ENCODE data around the gene GAN.

GAN gene

DNA sequence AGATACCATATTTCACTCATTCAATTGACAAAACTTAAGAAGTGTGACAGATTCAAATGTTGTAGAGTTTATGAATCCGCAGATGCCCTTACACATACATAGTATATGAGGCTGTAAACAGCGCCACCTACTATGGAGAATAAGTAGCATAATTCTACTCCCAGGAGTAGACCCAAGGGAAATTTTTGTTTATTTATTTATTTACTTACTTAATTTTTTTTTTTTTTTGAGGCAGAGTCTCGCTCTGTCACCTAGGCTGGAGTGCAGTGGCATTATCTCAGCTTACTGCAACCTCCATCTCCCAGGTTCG lies 35.5 kb downstream of the GAN start:
- DNase-seq, result no peak
- Mint-ChIP-seq H3K27me3 (no peaks in the 10 kb centered on the region), H3K4me1 (no peaks in the 10 kb centered on the region), H3K9me3 (peaks cover 12 to 19% of the 10 kb centered on the region in 2 donors), H3K36me3 (peaks cover 18 to 42% of the 10 kb centered on the region in 2 donors), H3K27ac (no peak overlapping the region), H3K4me3 (no peak overlapping the region)
- no peak for ATAC-seq (replicated peaks)

DNA sequence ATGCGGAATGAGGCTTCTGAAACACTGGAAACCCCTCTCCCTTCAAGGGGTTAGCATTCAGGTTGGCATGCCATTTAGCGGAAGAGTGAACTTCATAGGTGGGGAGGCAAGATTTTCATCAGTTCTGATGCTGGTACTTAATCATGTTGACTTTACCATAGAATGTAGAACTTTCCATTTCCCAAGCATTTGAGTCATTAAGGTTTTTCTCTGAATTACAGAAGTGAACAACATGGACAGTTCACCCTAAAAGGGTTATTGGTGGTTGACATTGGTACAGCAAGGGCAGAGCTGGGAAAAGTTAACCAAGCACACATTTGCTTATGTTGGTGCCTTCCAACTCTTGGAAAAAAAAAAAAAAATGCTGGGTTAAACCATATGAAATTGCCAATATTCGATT lies 39.1 kb downstream of the GAN start:
- H3K36me3 Mint-ChIP-seq, result peaks cover 7 to 22% of the 10 kb centered on the region in 2 donors
- H3K27ac Mint-ChIP-seq, result no peak overlapping the region
- ATAC-seq (replicated peaks) (no peak), DNase-seq (no peak)
- H3K9me3 Mint-ChIP-seq, result peaks cover 2 to 4% of the 10 kb centered on the region in 2 donors
- no peaks in the 10 kb centered on the region for H3K4me1 Mint-ChIP-seq
- H3K27me3 Mint-ChIP-seq, result no peaks in the 10 kb centered on the region
- H3K4me3 Mint-ChIP-seq, result no peak overlapping the region

DNA sequence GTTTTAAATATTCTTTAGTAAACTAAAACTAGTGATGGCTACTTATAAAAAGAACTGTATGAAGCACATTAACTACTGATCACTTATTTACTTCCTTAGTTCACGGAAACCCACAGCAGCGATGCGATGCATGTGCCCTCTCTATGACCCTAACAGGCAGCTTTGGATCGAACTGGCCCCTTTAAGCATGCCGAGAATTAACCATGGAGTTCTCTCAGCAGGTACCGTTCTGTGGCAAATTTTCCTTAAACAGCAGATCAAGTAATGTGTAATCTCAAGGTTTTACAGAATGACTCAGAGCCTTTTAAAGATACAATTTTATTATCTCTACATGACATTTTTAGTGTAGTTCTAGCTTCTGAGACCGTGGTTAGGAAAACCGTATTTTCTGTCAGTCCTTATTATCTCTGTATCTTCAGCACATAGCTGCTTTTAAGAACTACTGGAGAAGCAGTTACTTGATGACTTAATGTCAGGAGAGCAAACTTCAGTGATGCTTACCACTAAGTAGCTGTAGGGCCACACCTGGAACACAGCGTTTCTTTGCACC lies 43.0 kb downstream of the GAN start:
- Mint-ChIP-seq H3K9me3 (peaks cover 2 to 4% of the 10 kb centered on the region in 2 donors), H3K27ac (no peak overlapping the region), H3K4me1 (no peaks in the 10 kb centered on the region), H3K27me3 (no peaks in the 10 kb centered on the region), H3K36me3 (peaks cover 14 to 34% of the 10 kb centered on the region in 2 donors), H3K4me3 (no peak overlapping the region)
- no peak for DNase-seq
- ATAC-seq (replicated peaks), result no peak

DNA sequence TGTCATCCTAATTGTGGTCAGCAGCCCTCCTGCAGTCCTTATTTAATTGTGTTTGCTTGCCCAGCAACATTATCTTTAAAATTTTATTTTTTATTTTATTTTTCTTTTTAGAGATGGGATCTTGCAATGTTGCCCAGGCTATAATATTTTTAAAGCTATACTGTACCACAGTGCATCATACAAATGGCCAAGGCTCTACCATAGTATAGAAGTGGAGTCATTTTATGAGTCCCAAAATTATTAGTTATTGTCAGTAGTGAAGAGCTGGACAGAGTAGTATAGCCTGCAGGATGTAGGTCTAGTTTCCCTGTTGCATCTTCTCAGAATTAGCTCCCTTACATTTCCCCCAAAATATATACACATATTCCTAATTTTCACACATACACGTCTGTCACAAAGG lies 44.1 kb downstream of the GAN start:
- Mint-ChIP-seq H3K4me1 (no peaks in the 10 kb centered on the region), H3K27ac (no peak overlapping the region), H3K9me3 (peaks cover 2 to 4% of the 10 kb centered on the region in 2 donors), H3K27me3 (no peaks in the 10 kb centered on the region), H3K36me3 (peaks cover 17 to 36% of the 10 kb centered on the region in 2 donors), H3K4me3 (no peak overlapping the region)
- no peak for ATAC-seq (replicated peaks)
- DNase-seq, result no peak

DNA sequence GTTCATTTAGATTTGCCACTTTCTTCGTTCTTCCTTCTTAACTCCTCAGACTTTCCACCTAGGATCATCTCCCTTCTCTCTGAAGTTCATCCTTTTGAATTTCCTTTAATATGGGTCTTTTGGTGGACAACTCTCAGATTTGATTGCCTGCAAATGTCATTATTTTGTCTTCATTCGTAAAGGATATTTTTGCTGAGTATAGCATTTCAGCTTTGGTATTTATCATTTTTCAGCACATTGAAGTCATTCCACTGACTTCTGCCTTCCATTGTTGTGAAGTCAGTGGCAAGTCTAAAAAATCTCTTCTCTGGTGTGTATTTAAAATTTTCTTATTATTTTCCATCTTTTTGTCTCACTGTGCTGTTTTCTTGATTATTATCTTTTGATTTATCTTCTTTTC lies 45.4 kb downstream of the GAN start:
- DNase-seq (no peak), ATAC-seq (replicated peaks) (no peak)
- Mint-ChIP-seq H3K4me1 (no peaks in the 10 kb centered on the region), H3K4me3 (no peak overlapping the region), H3K27me3 (no peaks in the 10 kb centered on the region), H3K36me3 (peaks cover 22 to 40% of the 10 kb centered on the region in 2 donors), H3K9me3 (peaks cover 2 to 4% of the 10 kb centered on the region in 2 donors), H3K27ac (no peak overlapping the region)

DNA sequence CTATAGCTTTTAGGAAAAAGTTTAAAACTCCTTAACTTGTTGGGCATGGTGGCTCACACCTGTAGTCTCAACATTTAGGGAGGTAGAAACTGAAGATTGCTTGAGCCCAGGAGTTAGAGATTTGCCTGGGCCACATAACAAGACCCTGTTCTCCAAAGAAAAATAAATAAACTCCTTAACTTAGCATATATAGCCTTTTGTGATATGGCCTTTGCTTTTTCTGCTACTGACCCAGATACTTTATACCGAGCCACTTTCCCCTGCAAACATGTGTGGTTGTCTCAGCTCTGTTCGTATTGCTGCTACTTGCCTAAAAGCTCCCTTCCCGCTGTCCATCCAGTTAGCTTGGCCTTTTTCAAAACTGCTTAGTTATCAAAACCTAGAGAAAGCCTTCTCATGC lies 51.0 kb downstream of the GAN start:
- H3K27ac Mint-ChIP-seq, result no peak overlapping the region
- H3K4me1 Mint-ChIP-seq, result no peaks in the 10 kb centered on the region
- H3K27me3 Mint-ChIP-seq, result no peaks in the 10 kb centered on the region
- H3K36me3 Mint-ChIP-seq, result peaks cover 22 to 45% of the 10 kb centered on the region in 2 donors
- ATAC-seq (replicated peaks) (no peak), DNase-seq (no peak)
- no peak overlapping the region for H3K4me3 Mint-ChIP-seq
- H3K9me3 Mint-ChIP-seq, result no peaks in the 10 kb centered on the region

DNA sequence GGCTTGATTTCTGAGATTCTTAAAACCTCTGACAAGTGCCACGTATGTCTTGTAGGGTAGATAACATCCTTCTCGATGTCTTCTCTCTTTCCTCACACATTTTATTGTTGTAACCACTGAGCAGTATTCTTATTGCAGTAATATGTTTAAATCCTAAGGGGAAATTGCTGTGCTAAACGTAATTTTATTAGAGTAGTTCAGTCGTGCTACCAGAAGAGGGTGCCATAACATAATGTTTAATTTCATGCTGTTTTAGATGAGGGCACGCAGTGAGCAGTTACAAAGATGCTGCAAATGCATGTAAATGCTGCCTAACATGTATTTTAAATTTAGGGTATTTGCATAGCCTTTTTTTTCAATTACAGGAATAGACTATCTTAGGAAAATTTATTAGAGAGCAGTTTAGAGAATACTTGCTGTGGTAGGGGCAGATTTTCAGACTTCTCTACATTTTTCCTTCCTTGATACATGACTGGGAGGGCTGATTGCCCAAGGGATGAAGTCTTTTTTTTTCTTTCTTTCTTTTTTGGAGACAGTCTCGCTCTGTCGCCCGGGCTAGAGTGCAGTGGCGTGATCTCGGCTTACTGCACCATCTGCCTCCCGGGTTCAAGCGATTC lies 51.7 kb downstream of the GAN start:
- Mint-ChIP-seq H3K4me3 (no peak overlapping the region), H3K4me1 (no peaks in the 10 kb centered on the region), H3K9me3 (no peaks in the 10 kb centered on the region), H3K36me3 (peaks cover 25 to 47% of the 10 kb centered on the region in 2 donors), H3K27me3 (no peaks in the 10 kb centered on the region), H3K27ac (no peak overlapping the region)
- ATAC-seq (replicated peaks), result peak; percentile 54 to 61
- no peak for DNase-seq

DNA sequence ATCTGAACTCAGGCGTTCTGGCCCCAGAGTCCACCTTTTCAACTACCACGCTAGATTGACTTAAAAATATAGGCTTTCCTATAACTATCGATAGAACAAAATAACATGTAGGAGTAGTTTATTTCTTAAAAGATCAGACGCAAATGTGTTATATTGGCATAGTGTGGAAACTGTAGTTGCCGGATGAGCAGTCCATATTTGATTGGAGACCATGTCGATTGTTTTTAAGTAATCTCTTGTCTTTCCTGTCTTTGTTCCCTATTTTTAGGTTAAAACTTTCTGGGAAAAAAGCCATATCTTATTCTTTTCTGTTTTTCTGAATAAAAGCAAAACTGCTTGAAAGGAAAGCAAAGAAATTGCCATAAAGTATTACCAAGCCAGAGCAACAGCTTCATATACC lies 53.1 kb downstream of the GAN start:
- Mint-ChIP-seq H3K27ac (no peak overlapping the region), H3K36me3 (peaks cover 23 to 43% of the 10 kb centered on the region in 2 donors), H3K9me3 (no peaks in the 10 kb centered on the region), H3K4me1 (no peaks in the 10 kb centered on the region), H3K27me3 (no peaks in the 10 kb centered on the region), H3K4me3 (no peak overlapping the region)
- DNase-seq, result no peak
- ATAC-seq (replicated peaks), result no peak

DNA sequence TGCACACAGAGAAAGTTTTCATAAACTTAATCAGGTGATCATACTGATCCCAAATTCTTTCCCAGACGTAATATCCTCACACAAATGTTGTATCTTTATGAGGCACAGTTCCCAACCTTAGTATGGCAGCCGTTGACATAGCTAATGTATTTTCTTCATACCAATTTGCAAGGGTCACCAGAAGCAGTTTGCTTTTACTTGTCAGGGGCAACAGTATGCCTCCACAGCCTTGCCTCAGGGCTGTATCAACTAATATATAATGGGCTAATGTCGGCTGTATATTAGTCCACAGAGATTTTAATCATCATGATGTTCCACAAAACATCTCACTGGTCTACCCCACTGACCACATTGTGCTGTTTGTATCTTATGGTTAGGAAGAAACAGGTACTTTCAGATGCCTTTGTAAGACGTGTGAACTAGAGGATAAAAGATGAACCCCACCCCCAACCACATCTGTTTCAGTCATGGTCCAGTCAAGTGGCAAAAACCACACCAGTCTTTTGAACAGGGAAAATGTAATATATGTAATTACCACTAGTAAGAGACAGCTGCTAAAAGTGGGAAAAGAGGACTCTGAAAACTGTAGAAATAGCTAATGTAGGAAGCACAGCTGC lies 55.2 kb downstream of the GAN start:
- peaks cover 25 to 49% of the 10 kb centered on the region in 2 donors for H3K36me3 Mint-ChIP-seq

DNA sequence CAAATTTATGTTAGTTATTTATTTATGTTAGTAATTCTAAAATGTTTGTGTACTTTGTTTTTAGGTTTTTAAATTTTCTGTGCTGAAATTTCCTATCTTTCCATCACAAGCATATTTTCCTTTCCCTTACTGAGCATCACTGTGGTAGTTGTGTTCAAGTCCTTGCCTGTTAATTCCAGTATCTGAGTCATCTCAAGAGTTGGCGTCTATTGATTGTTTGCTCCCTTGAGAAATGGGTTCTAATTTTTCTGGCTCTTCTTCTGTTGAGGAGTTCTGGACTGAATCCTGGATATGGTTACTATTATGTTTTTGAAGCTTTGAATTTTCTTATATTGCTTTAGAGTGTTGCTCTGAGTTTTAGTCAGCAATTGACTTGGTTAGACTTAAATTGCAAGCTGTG lies 56.3 kb downstream of the GAN start:
- Mint-ChIP-seq H3K27ac (no peak overlapping the region), H3K4me1 (no peaks in the 10 kb centered on the region), H3K36me3 (peaks cover 25 to 46% of the 10 kb centered on the region in 2 donors), H3K9me3 (no peaks in the 10 kb centered on the region), H3K27me3 (no peaks in the 10 kb centered on the region), H3K4me3 (no peak overlapping the region)
- DNase-seq (no peak), ATAC-seq (replicated peaks) (no peak)

More for the DNA sequence above, 55.2 kb downstream of the GAN start:
- Mint-ChIP-seq H3K9me3 (no peaks in the 10 kb centered on the region), H3K4me3 (no peak overlapping the region), H3K27ac (no peak overlapping the region), H3K4me1 (no peaks in the 10 kb centered on the region), H3K27me3 (no peaks in the 10 kb centered on the region)
- DNase-seq (no peak), ATAC-seq (replicated peaks) (no peak)

DNA sequence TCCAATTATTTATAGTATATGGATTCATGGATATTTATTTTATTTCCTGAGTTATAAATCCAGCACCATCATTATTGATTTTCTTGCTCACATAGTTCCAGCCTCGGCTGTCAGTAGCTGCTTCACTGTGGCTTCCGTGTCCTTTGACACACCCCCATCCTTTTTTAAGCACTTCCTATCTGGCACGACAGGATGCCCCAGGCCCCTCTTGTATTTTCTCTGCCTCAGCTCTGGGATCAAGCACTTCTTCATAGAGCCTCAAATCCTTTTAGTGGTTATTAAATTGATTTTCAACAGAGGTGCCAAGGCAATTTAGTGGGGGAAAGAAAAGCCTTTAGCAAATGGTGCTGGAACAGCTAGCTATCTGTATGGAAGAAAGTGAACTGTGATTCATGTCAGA lies 59.8 kb downstream of the GAN start:
- H3K36me3 Mint-ChIP-seq, result peaks cover 29 to 50% of the 10 kb centered on the region in 2 donors
- no peaks in the 10 kb centered on the region for H3K9me3 Mint-ChIP-seq
- no peaks in the 10 kb centered on the region for H3K4me1 Mint-ChIP-seq
- ATAC-seq (replicated peaks) (no peak), DNase-seq (no peak)
- H3K4me3 Mint-ChIP-seq, result no peak overlapping the region
- H3K27me3 Mint-ChIP-seq, result no peaks in the 10 kb centered on the region
- H3K27ac Mint-ChIP-seq, result no peak overlapping the region

DNA sequence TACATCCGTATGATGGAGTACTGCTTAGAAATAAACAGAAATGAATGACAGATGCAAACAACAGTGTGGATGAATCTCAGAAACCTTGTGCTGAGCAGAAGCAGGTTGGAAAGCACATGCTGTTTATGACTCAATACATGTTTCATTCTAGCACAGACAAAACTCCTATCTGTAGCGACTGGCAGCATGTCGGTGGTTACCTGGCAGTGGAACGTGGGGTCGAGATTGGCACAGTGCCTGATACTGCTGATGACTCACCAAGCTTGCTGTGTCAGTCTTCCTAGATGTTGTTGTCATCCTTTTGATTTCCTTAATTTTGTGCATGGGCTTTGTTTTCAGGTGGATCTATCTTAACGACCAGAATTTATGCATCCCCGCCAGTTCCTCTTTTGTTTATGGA lies 62.1 kb downstream of the GAN start:
- no peaks in the 10 kb centered on the region for H3K27me3 Mint-ChIP-seq
- no peaks in the 10 kb centered on the region for H3K4me1 Mint-ChIP-seq
- H3K9me3 Mint-ChIP-seq, result no peaks in the 10 kb centered on the region
- peaks cover 21 to 43% of the 10 kb centered on the region in 2 donors for H3K36me3 Mint-ChIP-seq
- no peak for ATAC-seq (replicated peaks)
- no peak overlapping the region for H3K27ac Mint-ChIP-seq
- no peak overlapping the region for H3K4me3 Mint-ChIP-seq
- no peak for DNase-seq

DNA sequence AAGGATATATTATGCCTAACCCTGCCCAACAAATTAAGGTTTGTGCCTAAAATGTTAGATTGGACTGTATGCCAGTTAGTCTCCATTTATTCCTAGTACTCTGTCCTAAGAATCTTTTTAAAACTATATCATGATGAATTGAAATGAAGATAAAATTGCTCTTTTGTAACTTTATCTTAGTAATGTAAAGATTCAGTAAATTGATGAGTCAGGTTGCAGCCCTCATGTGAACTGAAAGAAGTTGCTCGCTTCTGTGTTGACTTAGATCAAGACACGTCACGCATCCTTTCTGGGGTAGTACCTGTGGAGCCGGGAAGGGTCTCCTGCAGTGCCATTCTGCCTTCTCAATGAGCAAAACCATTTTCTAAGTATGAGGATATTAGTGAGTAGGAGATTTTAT lies 63.3 kb downstream of the GAN start:
- H3K4me1 Mint-ChIP-seq, result no peaks in the 10 kb centered on the region
- no peaks in the 10 kb centered on the region for H3K27me3 Mint-ChIP-seq
- no peak overlapping the region for H3K4me3 Mint-ChIP-seq
- no peaks in the 10 kb centered on the region for H3K9me3 Mint-ChIP-seq
- no peak for DNase-seq
- peaks cover 19 to 37% of the 10 kb centered on the region in 2 donors for H3K36me3 Mint-ChIP-seq
- H3K27ac Mint-ChIP-seq, result no peak overlapping the region
- no peak for ATAC-seq (replicated peaks)

DNA sequence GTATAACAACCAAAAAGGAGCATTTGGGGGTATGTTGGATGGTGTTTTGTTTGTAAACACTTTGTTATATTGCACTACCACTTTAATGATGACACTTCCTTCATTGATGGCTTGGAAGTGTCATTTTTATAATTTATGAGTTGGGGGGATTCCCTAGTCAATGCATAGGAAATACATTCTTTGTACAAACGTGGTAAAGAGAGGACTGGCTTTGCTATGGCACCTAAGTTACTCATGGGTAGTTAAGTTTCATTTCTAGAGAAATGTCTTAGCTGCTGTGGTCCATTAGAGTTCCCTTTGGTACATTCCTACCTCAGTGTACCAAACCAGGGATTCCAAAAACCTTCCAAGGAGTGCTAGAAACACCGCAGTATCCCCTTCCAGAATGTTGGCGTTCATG lies 66.2 kb downstream of the GAN start:
- Mint-ChIP-seq H3K27ac (no peak overlapping the region), H3K36me3 (peaks cover 12 to 27% of the 10 kb centered on the region in 2 donors), H3K4me3 (no peak overlapping the region), H3K27me3 (no peaks in the 10 kb centered on the region), H3K9me3 (no peaks in the 10 kb centered on the region), H3K4me1 (no peaks in the 10 kb centered on the region)
- ATAC-seq (replicated peaks) (no peak), DNase-seq (no peak)

DNA sequence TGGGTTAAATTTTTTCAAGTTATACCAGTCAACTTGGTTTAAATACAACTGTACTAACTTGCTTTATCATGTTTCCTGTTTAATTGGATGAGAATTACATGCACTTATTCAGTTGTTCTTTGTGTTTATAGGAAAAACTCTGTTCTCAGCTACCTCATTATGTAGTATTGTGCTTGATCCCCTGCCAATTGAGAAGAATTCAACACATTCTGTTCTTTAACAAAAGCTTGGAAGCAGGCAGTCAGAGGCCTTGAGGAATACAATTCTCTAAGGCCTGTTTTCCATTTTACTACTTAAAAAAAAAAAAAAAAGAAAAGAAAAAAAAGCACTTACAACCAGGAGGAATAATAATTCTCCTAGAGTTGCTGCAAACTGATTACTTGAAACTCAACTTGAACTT lies 69.2 kb downstream of the GAN start:
- no peak overlapping the region for H3K4me3 Mint-ChIP-seq
- ATAC-seq (replicated peaks) (no peak), DNase-seq (no peak)
- no peak overlapping the region for H3K27ac Mint-ChIP-seq
- no peaks in the 10 kb centered on the region for H3K27me3 Mint-ChIP-seq
- peaks cover 6 to 28% of the 10 kb centered on the region in 2 donors for H3K36me3 Mint-ChIP-seq
- no peaks in the 10 kb centered on the region for H3K4me1 Mint-ChIP-seq
- H3K9me3 Mint-ChIP-seq, result no peaks in the 10 kb centered on the region
